Right renal pelvis (tissue), 4 donors: Measurements from ENCODE around the gene NEK4. TPM values are rescaled to one million over a fixed set of nuclear protein-coding genes. Genes with fewer than 3 reads are reported as not detected.

Source experiments
- DNase-seq, 4 donors: peaks; one replicate each; pipeline ENCODE4 v3.0.0-alpha.2; 2013; ENCODE audit warnings: low read depth in 4 of 4, low spot score in 3 of 4, missing footprints in 1 of 4
- polyA plus RNA-seq, 4 donors: library from polyadenylated mRNA; unstranded; fragments of 120-200 nt; gene quantifications; one replicate each; pipeline ENCODE4 v1.2.1, GENCODE V29; 2013; ENCODE audit not compliant: insufficient read length in 4 of 4

NEK4 gene
- polyA plus RNA-seq, 4 donors: 23.0 to 27.6 (median 25.6) TPM

DNA sequence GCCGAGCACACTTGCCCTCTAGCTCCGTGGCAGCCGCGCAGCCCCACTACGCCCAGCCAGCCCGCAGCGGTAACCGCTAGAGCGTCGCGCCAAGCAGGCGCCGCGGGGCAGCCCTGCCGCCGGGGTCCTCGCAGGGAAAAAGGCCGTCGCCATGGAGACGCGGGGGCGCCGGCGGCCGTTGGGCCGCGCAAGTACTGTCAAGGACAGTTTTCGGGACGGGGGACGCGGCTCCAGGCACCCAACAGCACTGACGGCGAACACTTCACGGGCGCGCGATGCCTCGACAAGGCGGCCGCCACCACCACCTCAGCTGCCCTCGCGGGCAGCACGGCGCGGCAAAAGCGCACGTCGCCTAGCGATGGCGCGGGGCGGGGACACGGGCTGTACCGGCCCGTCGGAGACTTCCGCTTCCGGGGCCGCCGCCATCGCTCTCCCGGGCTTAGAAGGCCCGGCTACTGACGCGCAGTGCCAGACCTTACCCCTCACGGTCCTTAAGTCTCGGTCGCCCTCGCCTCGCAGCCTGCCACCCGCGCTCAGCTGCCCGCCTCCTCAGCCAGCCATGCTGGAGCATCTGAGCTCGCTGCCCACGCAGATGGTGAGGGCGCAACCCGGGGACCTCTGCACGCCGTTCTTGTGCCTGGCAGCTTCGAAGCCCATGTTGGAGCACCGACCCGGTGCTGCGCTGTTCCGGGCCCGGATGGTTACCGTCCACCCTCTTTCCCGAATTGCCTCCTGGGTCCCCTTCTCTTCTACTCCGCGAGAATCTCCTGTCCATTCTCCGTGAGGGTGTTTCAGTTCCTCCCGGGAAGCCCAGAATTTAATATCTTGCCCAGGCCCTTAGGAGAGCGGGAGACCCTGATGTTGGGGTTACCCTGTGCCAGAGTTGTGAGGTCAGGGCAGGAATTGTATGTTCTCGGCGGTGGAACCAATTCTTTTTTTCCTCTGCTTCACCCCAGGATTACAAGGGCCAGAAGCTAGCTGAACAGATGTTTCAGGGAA is 64.8 kb downstream of the NEK4 start, which contains the start of the genes GLT8D1 and SPCS1:
TSS of gene GLT8D1 (minus strand) at position 104 of the 999 bp plus-strand sequence. CDS start 5,331 bp downstream, outside the sequence.
TSS of gene SPCS1 (plus strand) at position 419 of the 999 bp plus-strand sequence. CDS start at position 560, 141 bp downstream.
- peak; percentile 77 to 96 (median 78) for DNase-seq

DNA sequence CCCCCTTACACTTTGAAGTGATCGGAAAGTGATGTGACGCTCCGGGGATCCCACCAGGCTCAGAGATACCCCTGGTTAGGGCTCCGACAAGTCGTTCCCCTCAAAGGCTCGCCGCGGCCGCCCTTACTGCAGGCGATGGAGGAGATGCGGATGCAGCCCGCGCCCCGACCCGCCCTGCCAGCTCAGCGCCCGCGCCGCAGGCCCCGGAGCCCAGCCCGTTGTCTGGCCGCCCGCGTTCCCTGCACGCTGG is 65.4 kb downstream of the NEK4 start:
- no peak for DNase-seq

DNA sequence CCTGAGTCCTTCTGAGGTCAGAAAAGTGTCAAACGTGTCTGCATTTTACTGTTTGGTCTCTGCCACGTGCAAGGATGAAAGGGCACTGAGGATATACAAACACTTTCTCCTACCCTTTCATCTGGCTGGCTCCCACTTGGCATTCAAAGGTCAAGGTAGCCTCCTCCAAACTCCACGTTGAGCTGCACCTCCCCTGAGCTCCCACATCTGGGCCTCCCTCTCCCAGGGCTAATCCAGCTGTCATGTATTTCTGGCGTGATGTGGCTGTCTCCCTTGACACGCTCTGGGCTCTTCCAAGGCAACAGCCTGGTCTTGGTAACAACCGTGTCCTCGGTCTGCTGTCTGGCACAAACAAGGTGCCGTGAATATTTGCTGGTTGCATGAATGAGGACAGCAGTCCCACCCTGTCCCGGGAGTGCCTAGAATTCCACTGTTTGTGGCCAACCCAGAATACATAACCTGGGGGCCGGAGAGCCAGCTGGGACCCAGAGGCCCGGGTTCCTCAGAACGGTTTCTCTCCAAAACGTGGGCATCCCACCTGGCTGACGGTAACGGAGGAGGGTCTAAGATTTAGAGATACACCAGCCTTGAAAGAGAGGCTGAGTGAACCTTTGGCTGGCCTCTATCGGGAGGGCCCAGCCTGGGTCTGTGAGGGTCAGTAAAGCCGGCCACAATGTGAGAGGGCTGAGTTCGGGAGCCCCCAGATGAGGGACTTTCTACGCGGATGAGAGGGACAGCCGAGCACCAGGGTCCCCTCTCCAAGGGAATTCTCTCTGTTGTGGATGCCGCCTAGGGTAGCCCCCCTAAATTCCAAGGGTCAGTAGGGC is 65.9 kb downstream of the NEK4 start:
- DNase-seq: peak in 1 of 4 donors; percentile 8

DNA sequence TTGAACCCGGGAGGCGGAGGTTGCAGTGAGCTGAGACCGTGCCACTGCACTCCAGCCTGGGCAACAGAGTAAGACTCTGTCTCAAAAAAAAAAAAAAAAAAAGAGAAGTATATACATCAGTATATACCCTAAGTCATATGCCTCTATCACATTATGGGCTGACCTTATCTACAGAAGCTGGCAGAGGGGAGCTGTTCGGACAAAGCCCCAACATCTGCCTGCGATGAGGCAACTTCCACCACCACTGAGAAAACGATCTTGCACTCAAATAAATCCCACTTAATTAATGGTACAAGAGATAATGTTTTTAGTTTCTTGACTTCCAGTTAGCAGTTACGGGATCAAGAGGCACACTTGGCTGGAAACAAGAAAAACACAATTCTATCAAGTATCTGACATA is 67.4 kb downstream of the NEK4 start:
- no peak for DNase-seq

DNA sequence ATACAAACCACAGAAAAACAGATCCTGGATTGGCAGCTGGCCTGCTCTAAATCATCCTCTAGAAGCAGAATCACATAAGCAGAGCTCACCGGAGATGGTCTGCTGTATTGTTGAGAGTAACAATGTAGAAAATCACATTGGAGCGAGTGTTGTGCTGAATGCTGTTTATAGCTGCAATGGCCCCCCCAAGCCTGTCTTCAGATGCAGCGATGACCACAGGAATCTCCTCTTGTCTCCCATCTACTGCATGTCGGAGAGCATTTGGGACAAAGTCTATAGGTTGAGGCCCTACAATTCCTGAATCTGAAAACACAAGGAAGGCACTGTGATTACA is 73.1 kb downstream of the NEK4 start:
- no peak for DNase-seq

DNA sequence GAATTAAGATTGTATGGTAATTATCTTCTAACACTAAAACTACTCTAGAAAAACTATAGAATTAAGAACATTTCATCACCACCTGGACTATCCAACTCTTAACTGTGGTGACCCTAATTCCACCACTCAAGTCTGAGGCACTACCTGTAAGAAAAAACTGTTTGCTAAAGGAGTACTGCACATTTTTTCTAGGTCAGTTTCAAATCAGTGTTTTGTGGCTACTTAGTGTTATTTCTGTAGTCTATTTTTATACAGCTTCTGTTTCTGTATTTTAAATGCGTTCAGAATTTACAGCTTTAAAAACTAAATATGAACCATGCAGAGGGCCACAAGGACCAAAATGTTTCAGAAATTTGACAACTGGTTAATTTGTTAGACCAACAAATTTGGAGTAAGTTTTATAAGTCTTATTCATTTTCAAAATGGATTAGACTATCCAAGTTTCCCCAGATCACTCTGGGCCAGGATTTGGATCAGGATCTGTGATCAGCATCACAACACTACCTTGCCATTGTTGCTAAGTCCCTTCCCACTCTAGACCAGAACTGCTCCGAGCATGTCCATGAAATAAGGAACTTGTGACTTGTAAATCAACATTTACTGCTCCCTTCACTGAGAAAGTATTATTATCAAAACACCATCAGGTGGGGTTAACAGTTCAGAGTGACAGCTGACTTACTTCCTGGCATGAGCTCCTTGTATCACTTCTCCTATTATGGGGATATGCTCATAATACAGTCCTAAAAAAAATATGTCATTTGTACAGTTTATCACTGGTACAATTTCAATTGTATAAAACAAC is 73.7 kb downstream of the NEK4 start:
- DNase-seq: no peak

DNA sequence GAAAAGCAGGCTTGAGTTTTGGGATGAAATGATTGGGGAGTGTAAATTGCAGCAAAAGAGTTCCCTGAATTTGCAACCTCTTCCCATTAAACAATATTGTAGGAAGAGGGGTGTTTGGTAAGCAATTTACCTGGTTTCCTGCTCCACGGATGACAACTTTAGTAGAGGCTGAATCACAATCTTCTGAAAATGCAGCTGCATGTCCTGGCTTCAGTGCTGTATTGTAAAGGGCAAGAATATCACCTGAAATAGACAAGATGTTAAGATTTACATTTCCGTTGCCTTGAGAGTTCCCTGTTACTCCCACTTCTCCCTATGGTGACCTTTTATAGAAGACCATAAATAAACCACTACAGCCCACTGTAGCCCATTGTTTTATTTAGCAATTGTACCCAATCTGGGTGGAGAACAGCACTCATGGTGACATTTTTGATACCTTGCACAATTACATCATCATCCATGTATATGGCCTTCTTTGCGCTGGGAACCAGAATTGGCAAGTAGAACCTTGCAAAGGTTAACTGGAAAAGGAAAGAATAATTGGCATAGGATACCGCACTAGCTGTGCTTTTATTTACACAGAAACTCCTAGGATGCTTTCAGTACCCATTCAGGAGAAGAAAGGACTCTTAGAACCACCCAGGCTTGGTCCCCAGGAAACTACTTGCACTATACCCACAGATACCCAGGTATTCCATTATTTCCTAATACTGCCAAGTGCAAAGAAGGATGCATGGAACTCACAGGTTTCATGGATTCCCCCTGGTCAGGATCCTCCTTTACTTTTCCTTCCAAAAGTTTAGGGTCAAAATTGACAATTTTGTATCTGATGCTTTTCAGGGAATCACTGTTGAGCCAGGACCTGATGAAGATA is 74.7 kb downstream of the NEK4 start:
- no peak for DNase-seq

DNA sequence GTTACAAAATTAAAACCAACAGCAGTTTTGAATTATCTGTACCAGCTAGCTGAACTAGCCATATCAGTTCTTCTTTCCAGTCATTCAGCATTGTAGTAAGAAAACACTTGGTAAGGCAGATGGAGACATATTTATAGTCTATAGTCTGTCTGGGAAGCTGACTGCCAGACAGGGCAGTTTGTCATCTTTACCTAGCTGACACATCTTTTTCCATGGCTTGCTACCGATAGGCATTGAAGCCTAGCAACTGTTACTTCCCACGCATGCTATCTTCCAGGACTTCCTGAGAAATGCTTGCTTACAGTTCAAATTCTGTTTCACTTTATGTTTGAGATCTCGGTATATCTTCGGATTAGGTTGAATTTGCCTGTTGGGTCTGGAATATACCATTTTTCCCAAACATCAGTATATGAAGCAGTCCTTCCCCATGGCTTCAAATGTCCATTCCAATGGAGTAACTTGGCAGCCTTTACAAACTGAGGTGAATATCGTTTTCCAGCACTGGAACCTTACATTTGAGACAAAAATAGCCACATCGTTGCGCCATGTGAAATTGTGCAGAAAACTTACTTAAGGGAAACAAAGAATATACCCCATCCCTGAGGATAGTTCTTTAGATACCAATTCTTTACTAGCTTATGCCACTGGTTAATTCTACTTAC is 76.1 kb downstream of the NEK4 start:
- DNase-seq: no peak

DNA sequence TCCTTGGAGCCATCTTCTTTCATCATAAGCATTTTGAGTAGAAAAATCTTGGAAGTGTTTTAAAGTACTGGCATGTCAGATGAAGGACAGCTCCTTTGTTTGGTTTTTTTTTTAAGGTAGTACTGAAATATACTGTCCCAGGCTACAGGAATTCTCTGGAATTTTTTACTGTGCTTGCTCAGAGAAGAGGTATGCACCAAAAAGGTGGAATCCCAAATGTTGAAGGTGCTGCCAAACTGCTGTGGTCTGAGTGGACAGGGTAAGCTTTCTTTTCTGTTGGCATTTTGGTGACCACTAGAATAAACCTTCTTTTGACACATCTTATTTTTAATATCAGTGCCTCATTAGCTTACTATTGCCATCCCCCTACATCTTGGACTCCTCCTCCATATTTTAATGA is 77.7 kb downstream of the NEK4 start:
- DNase-seq: no peak

DNA sequence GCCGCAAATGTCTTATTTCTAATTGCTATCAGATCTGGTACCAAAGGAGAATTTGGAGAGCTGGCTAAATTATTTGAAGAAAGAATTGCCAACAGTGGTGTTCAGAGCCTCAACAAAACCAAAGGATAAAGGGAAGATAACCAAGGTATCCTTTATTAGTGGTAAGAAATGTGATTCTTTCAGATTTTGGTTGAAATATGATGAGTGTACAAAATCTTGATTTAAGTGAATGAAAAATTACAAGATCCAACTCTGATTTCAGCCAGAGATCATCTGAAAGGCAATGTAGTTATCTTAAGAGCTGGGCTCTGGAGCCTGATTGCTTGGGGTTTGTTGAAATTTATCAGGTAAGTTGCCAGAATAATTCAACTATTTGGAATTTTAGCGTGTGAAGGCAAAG is 80.2 kb downstream of the NEK4 start:
- DNase-seq: no peak

DNA sequence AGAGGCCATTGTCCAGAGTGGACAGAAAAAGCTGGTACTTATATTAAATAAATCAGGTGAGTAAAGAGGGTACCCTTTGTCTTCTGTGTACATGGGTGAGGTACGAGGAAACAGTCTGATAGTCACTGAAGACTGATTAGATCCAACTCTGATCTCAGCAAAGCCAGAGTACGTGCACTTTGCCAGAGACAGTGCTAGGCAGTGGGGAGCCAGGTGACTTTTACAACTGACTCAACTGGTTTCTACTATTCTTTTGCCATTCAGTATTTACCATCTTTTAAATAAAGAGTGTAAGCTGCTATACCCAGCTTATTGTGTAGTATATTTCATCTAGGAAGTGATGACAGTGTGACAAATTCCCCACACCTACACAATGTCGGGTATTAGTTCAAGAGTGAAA is 81.6 kb downstream of the NEK4 start:
- DNase-seq: no peak

DNA sequence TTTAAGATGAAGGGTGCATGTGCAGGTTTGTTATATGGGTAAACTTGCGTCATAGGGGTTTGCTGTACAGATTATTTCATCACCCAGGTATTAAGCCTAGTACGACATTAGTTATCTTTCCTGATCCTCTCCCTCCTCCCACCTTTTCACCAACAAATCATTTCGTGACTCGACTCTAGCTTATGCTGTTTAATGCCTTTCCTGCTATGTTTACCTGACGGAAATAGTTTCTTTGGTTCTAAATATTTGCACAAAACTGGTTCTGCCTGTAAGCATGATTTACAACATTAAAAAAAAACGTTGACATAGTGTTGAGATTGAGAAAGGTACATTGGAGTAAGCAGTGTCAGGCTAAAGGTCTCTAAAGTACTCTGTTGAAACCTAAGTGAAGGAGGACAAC is 82.5 kb downstream of the NEK4 start:
- DNase-seq: no peak

DNA sequence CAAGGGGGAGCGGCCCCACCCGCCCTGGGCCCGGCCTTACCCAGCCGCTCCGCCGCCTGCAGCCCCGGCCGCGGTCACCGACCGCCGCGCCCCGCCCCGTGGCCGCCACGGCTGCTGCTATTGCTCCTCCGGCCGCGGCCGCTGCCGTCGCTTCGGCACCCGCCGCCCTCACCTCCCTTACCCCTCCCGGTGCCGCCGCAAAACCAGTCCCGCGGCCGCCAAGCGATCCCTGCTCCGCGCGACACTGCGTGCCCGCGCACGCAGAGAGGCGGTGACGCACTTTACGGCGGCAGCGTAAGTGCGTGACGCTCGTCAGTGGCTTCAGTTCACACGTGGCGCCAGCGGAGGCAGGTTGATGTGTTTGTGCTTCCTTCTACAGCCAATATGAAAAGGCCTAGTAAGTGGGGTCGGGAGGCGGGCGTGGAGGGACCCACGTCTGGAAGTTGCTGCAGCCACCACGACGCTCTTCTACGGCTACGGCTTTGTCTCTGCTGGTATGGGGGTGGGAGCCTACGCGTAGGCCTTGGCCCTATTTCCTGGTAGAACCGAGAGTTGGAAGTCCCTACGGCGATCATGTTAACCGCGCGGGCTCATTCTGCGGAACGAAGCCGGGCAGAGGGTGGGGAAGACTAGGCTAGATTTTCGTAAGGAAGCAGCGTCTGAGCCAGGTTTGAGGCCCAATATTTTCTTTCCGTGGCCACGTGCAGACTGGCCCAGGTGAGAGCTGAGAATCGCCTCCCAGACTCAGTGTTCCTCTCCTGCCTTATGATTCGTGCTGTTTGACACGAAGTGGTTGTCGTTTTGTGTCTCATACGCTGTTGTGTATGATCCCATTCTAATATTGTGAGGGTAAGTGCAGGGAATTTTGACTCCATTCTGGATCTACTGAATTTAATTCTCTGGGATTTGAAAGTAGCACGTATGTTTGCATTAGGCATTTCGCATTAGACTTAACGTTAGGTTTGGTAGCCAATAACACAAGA is 84.7 kb downstream of the NEK4 start, which contains the start of the genes GNL3 and PBRM1:
TSS of gene GNL3 (plus strand) at position 324 of the 983 bp plus-strand sequence. CDS start at position 385, 61 bp downstream.
TSS of gene PBRM1 (minus strand) at position 205 of the 983 bp plus-strand sequence.
- peak; percentile 84 to 90 (median 88) for DNase-seq

DNA sequence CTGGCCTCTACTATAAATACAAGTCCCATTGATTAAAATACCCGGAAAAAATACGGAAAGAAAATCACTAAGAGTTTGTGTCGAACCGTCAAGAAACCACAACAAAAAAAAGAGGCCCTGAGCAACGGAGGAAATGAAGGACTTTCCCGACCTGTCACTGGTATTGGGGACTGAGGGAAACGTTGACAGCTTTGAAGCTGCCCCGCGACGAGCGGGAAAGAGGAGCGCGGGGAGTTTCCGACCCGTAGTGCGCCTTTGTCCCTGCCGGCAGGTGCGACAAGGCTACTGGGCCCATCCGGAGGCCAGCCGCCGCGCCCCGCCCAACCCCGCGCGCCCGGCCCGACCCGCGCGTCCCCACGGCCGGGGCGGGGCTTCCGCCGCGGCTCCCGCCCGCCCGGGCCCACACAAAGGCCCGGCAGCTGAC is 85.4 kb downstream of the NEK4 start:
- peak in 3 of 4 donors; percentile 43 to 51 (median 46) for DNase-seq

DNA sequence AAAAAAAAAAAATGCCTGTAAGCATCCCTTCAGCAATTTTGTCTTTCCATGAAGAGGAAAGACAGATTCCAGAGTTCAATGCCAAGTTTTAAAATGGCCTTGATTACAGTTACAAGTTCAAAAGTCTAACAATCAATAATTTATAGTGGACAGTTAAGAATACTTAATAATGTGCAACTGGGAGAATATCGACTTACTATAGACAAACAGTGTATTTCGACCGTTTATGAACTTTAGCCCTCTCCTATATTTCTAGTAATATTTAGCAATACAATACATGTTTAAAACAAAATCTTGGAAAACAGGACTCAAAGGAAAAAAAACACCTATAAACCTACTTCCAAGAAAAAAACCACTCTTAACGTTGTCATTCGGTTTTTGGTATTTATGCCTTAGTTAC is 86.6 kb downstream of the NEK4 start:
- DNase-seq: no peak

DNA sequence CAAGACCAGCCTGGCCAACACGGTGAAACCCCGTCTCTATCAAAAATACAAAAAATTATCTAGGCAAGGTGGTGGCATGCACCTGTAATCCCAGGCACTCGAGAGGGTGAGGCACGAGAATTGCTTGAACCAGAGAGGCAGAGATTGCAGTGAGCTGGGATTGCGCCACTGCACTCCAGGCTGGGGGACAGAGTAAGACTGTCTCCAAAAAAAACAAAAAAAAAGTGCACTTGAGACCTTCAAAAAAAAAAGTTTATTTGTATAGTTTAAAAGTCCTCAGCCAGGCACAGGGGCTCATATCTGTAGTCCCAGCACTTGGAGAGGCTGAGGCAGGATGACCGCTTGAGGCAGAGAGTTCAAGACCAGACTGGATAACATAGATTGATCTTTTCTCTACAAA is 87.1 kb downstream of the NEK4 start:
- DNase-seq: no peak

DNA sequence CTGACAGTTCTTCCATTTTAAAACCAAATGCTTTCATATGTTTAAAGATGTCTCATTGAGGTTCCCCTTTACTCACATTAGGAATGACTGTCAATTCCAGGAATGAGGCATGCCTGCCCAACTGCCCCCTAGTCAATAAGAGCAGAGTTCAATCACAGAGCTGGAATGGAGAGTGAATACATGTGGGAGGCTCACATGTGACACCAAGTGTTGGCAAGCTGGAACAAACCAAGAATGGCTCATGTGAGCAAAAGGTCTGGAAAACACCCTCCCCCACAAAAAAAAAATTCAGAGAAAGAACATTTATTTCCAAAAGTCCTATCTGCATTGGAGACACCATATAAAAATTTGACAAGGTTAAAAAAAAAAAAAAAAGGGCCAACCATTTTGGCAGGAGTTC is 88.7 kb downstream of the NEK4 start:
- DNase-seq: peak in 1 of 4 donors; percentile 20

DNA sequence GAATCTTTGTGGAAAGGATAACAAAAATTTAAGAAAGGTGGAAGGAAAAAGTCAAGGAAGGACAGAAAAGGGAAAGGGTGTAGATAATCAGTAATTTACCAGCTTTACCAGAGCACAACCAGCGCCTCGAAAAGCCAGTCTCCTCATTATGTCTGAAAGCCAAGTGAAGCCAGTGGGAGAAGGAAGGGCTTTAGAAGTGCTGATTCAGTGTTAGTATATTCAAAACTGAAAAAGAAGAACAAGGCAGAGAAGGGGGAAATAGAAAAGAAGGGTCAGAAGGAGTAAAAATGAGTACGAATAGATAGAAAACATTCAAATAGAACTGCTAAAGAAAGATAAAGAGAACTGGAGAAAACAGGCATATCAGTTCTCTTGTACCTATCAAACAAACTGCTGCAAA is 89.1 kb downstream of the NEK4 start:
- DNase-seq: no peak
